ENCODE results near the gene DNAH1. TPM values are rescaled to one million over a fixed set of nuclear protein-coding genes. Genes with fewer than 3 reads are reported as not detected.

The DNAH1 gene
- total and polyA plus RNA-seq, 7 donors, result 1.2 to 8.6 (median 4.6) TPM

DNA sequence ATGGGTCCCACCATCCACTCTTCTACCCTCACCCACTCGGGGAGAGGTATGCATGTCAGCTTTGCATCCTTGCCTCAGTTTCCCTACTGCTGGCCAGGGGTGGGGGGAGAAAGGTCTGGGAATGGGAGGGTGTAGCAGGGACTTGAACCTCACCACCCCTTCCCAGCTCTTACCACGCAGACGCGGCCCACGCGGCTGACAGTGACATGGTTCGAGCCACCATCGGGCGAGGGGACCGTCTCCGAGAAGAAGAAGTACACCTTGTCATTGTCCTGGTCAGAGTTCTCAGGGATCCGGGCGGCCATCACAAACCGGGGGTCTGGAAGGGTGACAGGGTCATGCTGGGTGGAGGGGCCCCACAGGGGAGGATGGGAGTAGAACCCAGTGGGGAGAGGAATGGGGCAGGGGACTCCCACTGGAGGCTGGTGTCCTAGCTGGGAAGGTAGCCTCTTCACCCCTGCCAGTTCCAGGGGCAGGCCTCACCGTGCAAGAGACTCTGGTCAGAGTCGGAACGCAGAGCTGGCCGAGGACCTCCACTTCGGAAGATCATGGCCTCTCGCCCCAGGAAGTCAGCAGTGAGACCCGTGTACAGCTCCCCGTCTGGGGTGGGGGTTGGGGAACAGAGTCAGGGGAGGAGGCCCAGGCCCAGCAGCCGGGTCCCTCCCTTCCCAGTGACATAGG, 125.1 kb downstream of the DNAH1 start:
- Histone ChIP-seq H3K27me3 (no peaks in the 10 kb centered on the region), H3K36me3 (no peaks in the 10 kb centered on the region), H3K4me3 (no peak overlapping the region), H3K4me1 (peaks cover 0 to 8% (median 3%) of the 10 kb centered on the region in 4 donors), H3K27ac (no peak overlapping the region), H3K9me3 (no peaks in the 10 kb centered on the region)
- TF ChIP-seq POLR2A (IDR thresholded peaks at IDR 0.05) (no peak), EP300 (IDR thresholded peaks at IDR 0.05) (no peak), CTCF (IDR thresholded peaks at IDR 0.05) (no peak), POLR2AphosphoS5 (IDR thresholded peaks at IDR 0.05) (no peak)
- WGBS, 2 donors, result 92 to 94% methylated on average over 23 of the region's 23 CpGs
- intact Hi-C loops (cut with DNase I), result no loop called here
- DNase-seq, result peak; percentile 51

DNA sequence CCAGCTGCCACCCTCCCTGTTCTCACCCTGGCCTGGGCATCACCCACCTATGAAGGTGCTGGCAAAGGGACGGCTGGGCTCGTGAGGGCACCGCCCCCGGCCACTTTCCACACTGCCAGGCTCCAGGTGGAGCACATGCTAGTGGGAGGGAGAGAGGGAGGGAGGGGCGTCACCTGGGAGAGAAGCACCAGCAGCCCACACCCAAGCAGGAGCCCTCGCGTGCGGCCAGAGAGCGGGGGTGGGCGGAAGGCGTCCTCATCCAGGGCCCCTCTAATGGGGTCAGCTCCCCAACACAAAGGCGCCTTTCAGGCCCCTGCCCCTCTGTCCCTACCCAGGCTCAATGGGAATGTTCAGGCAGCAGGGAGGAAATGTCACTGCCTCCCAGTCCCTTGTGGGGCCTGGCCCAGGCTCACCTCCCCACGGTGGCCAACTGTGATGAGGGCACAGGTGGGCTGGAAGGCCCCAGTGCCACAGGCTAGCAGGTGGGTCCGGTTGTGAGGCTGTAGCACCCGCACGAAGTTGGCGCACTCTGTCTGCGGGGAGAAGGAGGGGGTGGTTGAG, 125.7 kb downstream of the DNAH1 start:
- peak; percentile 48 for DNase-seq
- intact Hi-C loops (cut with DNase I), result no loop called here

GRCh38 chr3:52442409-52443267, 126.5 kb downstream of the DNAH1 start:
- intact Hi-C loops (cut with DNase I), result no loop called here
- Histone ChIP-seq H3K36me3 (no peaks in the 10 kb centered on the region), H3K4me1 (peaks cover 0 to 15% (median 7%) of the 10 kb centered on the region in 4 donors), H3K4me3 (peak overlapping the region in 1 of 4 donors; percentile 13), H3K27ac (no peak overlapping the region), H3K9me3 (no peaks in the 10 kb centered on the region), H3K27me3 (no peaks in the 10 kb centered on the region)
- WGBS, 2 donors, result 91 to 95% methylated on average over 16 of the region's 16 CpGs
- TF ChIP-seq POLR2A (IDR thresholded peaks at IDR 0.05) (no peak), POLR2AphosphoS5 (IDR thresholded peaks at IDR 0.05) (no peak), EP300 (IDR thresholded peaks at IDR 0.05) (no peak), CTCF (IDR thresholded peaks at IDR 0.05) (no peak)
- DNase-seq, result peak; percentile 30

More for the DNA sequence above, 125.7 kb downstream of the DNAH1 start:
- 85 to 89% methylated on average over 18 of the region's 18 CpGs for WGBS, 2 donors
- Histone ChIP-seq H3K9me3 (no peaks in the 10 kb centered on the region), H3K36me3 (no peaks in the 10 kb centered on the region), H3K27ac (no peak overlapping the region), H3K4me3 (no peak overlapping the region), H3K27me3 (no peaks in the 10 kb centered on the region), H3K4me1 (peaks cover 0 to 10% (median 5%) of the 10 kb centered on the region in 4 donors)
- TF ChIP-seq POLR2A (IDR thresholded peaks at IDR 0.05) (no peak), CTCF (IDR thresholded peaks at IDR 0.05) (no peak), EP300 (IDR thresholded peaks at IDR 0.05) (no peak), POLR2AphosphoS5 (IDR thresholded peaks at IDR 0.05) (no peak)

- Histone ChIP-seq H3K9me3 (no peaks in the 10 kb centered on the region), H3K4me3 (peak overlapping the region in 1 of 4 donors; percentile 13), H3K36me3 (no peaks in the 10 kb centered on the region), H3K4me1 (peaks cover 0 to 15% (median 7%) of the 10 kb centered on the region in 4 donors), H3K27ac (no peak overlapping the region), H3K27me3 (no peaks in the 10 kb centered on the region)
- intact Hi-C loops (cut with DNase I), result no loop called here
- WGBS, 2 donors, result 92 to 94% methylated on average over 8 of the region's 8 CpGs
- TF ChIP-seq POLR2A (IDR thresholded peaks at IDR 0.05) (no peak), EP300 (IDR thresholded peaks at IDR 0.05) (no peak), POLR2AphosphoS5 (IDR thresholded peaks at IDR 0.05) (no peak), CTCF (IDR thresholded peaks at IDR 0.05) (no peak)
- no peak for DNase-seq
Observed at GRCh38 chr3:52443268-52443610, 127.1 kb downstream of the DNAH1 start.
